Measurements from ENCODE around the gene NDST4. TPM values are rescaled to one million over a fixed set of nuclear protein-coding genes. Genes with fewer than 3 reads are reported as not detected.

NDST4 gene
- total and polyA plus RNA-seq, 2 of the 13 experiments (the other 11 are each of a cell fraction or from before 2014, with no cell fraction given): not detected

DNA sequence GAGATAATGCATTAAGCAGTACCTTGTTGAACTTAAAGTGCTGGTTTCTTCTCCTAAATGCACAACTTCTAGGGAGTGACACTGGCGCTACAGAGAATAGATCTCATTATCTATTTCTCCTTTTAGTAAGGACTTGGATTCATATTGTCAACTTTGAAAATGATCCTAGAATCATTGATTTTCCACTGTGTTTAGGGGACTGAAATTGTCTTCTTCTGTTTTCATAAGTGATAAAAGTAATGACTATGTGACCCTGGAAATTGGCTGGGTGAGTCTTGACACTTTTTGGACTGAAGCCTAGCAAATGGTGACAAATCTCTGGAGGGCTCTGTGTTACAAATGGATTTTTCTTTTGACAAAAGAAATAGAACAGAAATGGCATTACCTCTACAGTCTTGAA, 167.8 kb downstream of the NDST4 start:
- intact Hi-C loops (cut with micrococcal nuclease; ENCODE audit: unreplicated experiment) (no loop called here), in situ Hi-C loops (cut with HindIII; ENCODE audit: extremely low pct_ligation_motif_present, low pct_unique_long_range_greater_than_20kb) (no loop called here)
- TF ChIP-seq ZNF883 (CRISPR knock-in tag; IDR thresholded peaks at IDR 0.05; ENCODE audit: not compliant biosample characterization): no peak
- no peak for TF ChIP-seq KDM5B (CRISPR knock-in tag; IDR thresholded peaks at IDR 0.05; ENCODE audit: borderline replicate concordance)
- no peak for TF ChIP-seq HHEX (CRISPR knock-in tag; IDR thresholded peaks at IDR 0.05)
- TF ChIP-seq ZNF263 (CRISPR knock-in tag; IDR thresholded peaks at IDR 0.05): no peak
- no peak for TF ChIP-seq MBD4 (IDR thresholded peaks at IDR 0.05; ENCODE audit: borderline replicate concordance, low read length)
- no peak for TF ChIP-seq DR1 (CRISPR knock-in tag; IDR thresholded peaks at IDR 0.05)
- no peak for TF ChIP-seq ZNF33B (CRISPR knock-in tag; IDR thresholded peaks at IDR 0.05)
- no peak for TF ChIP-seq TCF7 (IDR thresholded peaks at IDR 0.05; ENCODE audit: low read depth)
- TF ChIP-seq TOE1 (CRISPR knock-in tag; IDR thresholded peaks at IDR 0.05): no peak
- no peak for TF ChIP-seq PTBP1 (IDR thresholded peaks at IDR 0.05; ENCODE audit: low read depth, low read length, poor library complexity, severe bottlenecking)
- TF ChIP-seq, protein P1, sequence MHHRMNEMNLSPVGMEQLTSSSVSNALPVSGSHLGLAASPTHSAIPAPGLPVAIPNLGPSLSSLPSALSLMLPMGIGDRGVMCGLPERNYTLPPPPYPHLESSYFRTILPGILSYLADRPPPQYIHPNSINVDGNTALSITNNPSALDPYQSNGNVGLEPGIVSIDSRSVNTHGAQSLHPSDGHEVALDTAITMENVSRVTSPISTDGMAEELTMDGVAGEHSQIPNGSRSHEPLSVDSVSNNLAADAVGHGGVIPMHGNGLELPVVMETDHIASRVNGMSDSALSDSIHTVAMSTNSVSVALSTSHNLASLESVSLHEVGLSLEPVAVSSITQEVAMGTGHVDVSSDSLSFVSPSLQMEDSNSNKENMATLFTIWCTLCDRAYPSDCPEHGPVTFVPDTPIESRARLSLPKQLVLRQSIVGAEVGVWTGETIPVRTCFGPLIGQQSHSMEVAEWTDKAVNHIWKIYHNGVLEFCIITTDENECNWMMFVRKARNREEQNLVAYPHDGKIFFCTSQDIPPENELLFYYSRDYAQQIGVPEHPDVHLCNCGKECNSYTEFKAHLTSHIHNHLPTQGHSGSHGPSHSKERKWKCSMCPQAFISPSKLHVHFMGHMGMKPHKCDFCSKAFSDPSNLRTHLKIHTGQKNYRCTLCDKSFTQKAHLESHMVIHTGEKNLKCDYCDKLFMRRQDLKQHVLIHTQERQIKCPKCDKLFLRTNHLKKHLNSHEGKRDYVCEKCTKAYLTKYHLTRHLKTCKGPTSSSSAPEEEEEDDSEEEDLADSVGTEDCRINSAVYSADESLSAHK (CRISPR knock-in tag; IDR thresholded peaks at IDR 0.05; ENCODE audit: borderline replicate concordance): no peak
- TF ChIP-seq, protein P2, sequence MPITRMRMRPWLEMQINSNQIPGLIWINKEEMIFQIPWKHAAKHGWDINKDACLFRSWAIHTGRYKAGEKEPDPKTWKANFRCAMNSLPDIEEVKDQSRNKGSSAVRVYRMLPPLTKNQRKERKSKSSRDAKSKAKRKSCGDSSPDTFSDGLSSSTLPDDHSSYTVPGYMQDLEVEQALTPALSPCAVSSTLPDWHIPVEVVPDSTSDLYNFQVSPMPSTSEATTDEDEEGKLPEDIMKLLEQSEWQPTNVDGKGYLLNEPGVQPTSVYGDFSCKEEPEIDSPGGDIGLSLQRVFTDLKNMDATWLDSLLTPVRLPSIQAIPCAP (CRISPR knock-in tag; IDR thresholded peaks at IDR 0.05; ENCODE audit: low read depth): no peak
- no peak for TF ChIP-seq ZNF432 (CRISPR knock-in tag; IDR thresholded peaks at IDR 0.05; ENCODE audit: borderline replicate concordance)
- CTCF ChIA-PET (ENCODE audit: low intra/inter-chr PET ratio, low total read pairs): no interaction called here
- BruUV-seq (replicated peaks): no TSS peak
- Histone ChIP-seq H3K27ac (ENCODE audit: extremely low read length, insufficient read depth, low read length) (no peak overlapping the region), H3K4me3 (replicated peaks in 1 of 3; ENCODE audit: insufficient read depth in 1 of 3, low read depth in 2 of 3, low read length in 3 of 3) (no peak overlapping the region), H3K4me1 (ENCODE audit: insufficient read depth, low read length) (no peaks in the 10 kb centered on the region), H2AFZ (ENCODE audit: low read length) (no peak overlapping the region), H3K9ac (ENCODE audit: insufficient read depth, low read depth, low read length) (no peak overlapping the region), H3K79me2 (ENCODE audit: insufficient read depth, low read length) (no peaks in the 10 kb centered on the region), H3K36me3 (replicated peaks in 1 of 2; ENCODE audit: control insufficient read depth in 1 of 2, insufficient read depth in 2 of 2, low read length in 2 of 2) (no peaks in the 10 kb centered on the region), H3K4me2 (ENCODE audit: low read depth, low read length) (no peak overlapping the region), H3K27me3 (ENCODE audit: control insufficient read depth in 1 of 2, insufficient read depth in 2 of 2, low read length in 2 of 2) (no peaks in the 10 kb centered on the region), H3K9me3 (ENCODE audit: low read length) (no peaks in the 10 kb centered on the region), H4K20me1 (ENCODE audit: insufficient read depth, low read length) (no peaks in the 10 kb centered on the region)
- POLR2A ChIA-PET: no interaction called here
- DNase-seq (ENCODE audit: low spot score): no peak
- no peak for FAIRE-seq
- 41% methylated on average over 1 of the region's 1 CpG for WGBS (ENCODE audit: low lambda C conversion rate)
- ATAC-seq: no peak
